GM12892 (cell line): ENCODE results near the gene RAET1G.

Experiments used
- POLR2A ChIP-seq: IDR thresholded peaks from 2 replicates; pipeline ENCODE4 v1.6.1; 2011; ENCODE audit warnings: low read depth, low read length, control low read depth
- POLR2AphosphoS5 ChIP-seq: IDR thresholded peaks from 2 replicates; pipeline ENCODE4 v1.6.1; 2011; ENCODE audit warnings: low read depth, low read length, control low read depth
- TAF1 ChIP-seq: IDR thresholded peaks from 2 replicates; pipeline ENCODE4 v1.6.1; 2011; ENCODE audit warnings: low read depth, mild to moderate bottlenecking, control low read depth, low read length, borderline replicate concordance

GRCh38 chr6:149905911-149906371 is 17.0 kb downstream of the RAET1G start:
- TF ChIP-seq POLR2A (no peak), POLR2AphosphoS5 (no peak), TAF1 (no peak)
